GM23248 (cell line): ENCODE data around the gene DMRTC2. TPM values are rescaled to one million over a fixed set of nuclear protein-coding genes. Genes with fewer than 3 reads are reported as not detected.

ENCODE experiments used
- DNase-seq: peaks from one replicate; pipeline ENCODE4 v3.0.0-alpha.2; 2015
- H2AFZ ChIP-seq: fragments of 200-600 bp; sonication (generic); 2 replicates; pipeline ENCODE4 v1.6.1; 2016; ENCODE audit warnings: antibody characterized with exemption
- H3F3A ChIP-seq: fragments of 200-600 bp; sonication (generic); 2 replicates; pipeline ENCODE4 v1.6.1; 2016; ENCODE audit warnings: mild to moderate bottlenecking, antibody characterized with exemption, mixed run types; ENCODE audit not compliant: insufficient read depth
- H3K27ac ChIP-seq: fragments of 200-600 bp; sonication (generic); 2 replicates; pipeline ENCODE4 v1.5.1; 2016; ENCODE audit warnings: mild to moderate bottlenecking
- H3K27me3 ChIP-seq: fragments of 200-600 bp; sonication (generic); replicated peaks from 2 replicates; pipeline ENCODE4 v1.6.1; 2016; ENCODE audit warnings: mild to moderate bottlenecking; ENCODE audit not compliant: insufficient read depth
- H3K36me3 ChIP-seq: fragments of 200-600 bp; sonication (generic); 2 replicates; pipeline ENCODE4 v1.6.1; 2016; ENCODE audit warnings: low read depth, mild to moderate bottlenecking
- H3K4me1 ChIP-seq: fragments of 200-600 bp; sonication (generic); 2 replicates; pipeline ENCODE4 v1.6.1; 2016; ENCODE audit warnings: mild to moderate bottlenecking; ENCODE audit not compliant: insufficient read depth
- H3K4me2 ChIP-seq: fragments of 200-600 bp; sonication (generic); one replicate; pipeline ENCODE4 v1.6.1; 2016; ENCODE audit warnings: mild to moderate bottlenecking; ENCODE audit not compliant: unreplicated experiment
- H3K4me3 ChIP-seq: fragments of 200-600 bp; sonication (generic); 2 replicates; pipeline ENCODE4 v1.5.1; 2016; ENCODE audit warnings: mild to moderate bottlenecking
- H3K79me2 ChIP-seq: fragments of 200-600 bp; sonication (generic); 2 replicates; pipeline ENCODE4 v1.6.1; 2016; ENCODE audit warnings: mild to moderate bottlenecking; ENCODE audit not compliant: insufficient read depth
- H3K9ac ChIP-seq: fragments of 200-600 bp; sonication (generic); 2 replicates; pipeline ENCODE4 v1.6.1; 2016; ENCODE audit warnings: mild to moderate bottlenecking
- H3K9me2 ChIP-seq: fragments of 200-600 bp; sonication (generic); 2 replicates; pipeline ENCODE4 v1.6.1; 2016; ENCODE audit warnings: mixed run types, mild to moderate bottlenecking, moderate library complexity; ENCODE audit not compliant: insufficient read depth
- H3K9me3 ChIP-seq: fragments of 200-600 bp; sonication (generic); one replicate; pipeline ENCODE4 v1.6.1; 2017; ENCODE audit warnings: low read depth
- H4K20me1 ChIP-seq: fragments of 200-600 bp; sonication (generic); 2 replicates; pipeline ENCODE4 v1.6.0; 2016; ENCODE audit not compliant: insufficient read depth
- EZH2 ChIP-seq: fragments of 200-600 bp; sonication (generic); IDR thresholded peaks from 2 replicates; pipeline ENCODE4 v1.6.1; 2018; ENCODE audit warnings: antibody characterized with exemption, mild to moderate bottlenecking; ENCODE audit not compliant: insufficient read depth, poor library complexity, severe bottlenecking
- EZH2phosphoT487 ChIP-seq: fragments of 200-600 bp; sonication (generic); IDR thresholded peaks from 2 replicates; pipeline ENCODE4 v1.6.1; 2018; ENCODE audit warnings: antibody characterized with exemption, moderate library complexity, mild to moderate bottlenecking, low read depth; ENCODE audit not compliant: insufficient read depth
- WGBS, 2 experiments: methylation state at CpG; one replicate each; pipeline ENCODE4 v1.1.6; 2015 to 2017; ENCODE audit warnings: low lambda C conversion rate in 2 of 2, low coverage in 1 of 2; ENCODE audit errors: missing lambda C conversion rate in 2 of 2; 5-methylcytosine and 5-hydroxymethylcytosine counted together
- in situ Hi-C: fragments of 300-500 bp; cut with MboI; formaldehyde crosslinking; loops from 2 replicates; pipeline ENCODE4 v1.15.0; 2020
- polyA plus RNA-seq: library from polyadenylated mRNA; unstranded; fragments of >200 nt; fragmentation: Nextera tagmentation; extraction: Ambion mirVana; gene quantifications from 2 replicates; pipeline ENCODE4 v1.2.1, GENCODE V29; 2016
- total RNA-seq: library from RNA; depleted of rRNA; stranded (reverse); fragments of >200 nt; shearing (Covaris generic); gene quantifications from 2 replicates; pipeline ENCODE4 v1.2.3, GENCODE V29; 2014

The DMRTC2 gene
- total and polyA plus RNA-seq, 2 experiments from 2014 or later: not detected

DNA sequence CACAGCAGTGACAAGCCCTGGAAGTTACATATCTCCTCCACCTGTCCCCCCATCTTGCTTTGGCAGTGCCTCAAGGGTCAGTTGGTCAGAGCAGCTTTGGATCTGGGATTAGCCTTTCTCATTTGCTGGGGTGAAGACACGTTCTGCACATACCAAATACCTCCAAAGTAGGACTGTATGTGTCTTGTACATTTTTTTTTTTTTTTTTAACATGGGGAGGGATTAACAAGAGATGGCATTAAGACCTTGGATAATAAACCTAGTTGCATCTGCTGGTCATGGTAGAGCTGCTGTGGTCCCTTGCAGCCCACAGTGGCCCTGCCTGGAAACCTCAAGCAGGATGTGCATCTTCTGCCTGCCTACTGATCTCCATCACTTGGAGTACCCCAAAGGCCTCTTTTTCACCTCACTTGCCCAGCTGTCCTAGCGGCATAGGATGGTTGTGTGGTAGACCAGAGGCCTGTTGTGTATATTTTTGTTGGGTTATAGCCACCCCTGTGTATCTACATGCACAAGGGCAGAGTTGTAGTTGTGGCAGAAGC is 17.7 kb downstream of the DMRTC2 start:
- Histone ChIP-seq H3K27me3 (no peaks in the 10 kb centered on the region), H3K4me2 (peak overlapping the region; percentile 93), H3K4me1 (peaks cover 30% of the 10 kb centered on the region), H3K79me2 (peaks cover 74% of the 10 kb centered on the region), H3K9me3 (no peaks in the 10 kb centered on the region), H3K4me3 (peak overlapping the region; percentile 76), H3K9ac (peak overlapping the region; percentile 99), H3F3A (peaks cover 59% of the 10 kb centered on the region), H3K9me2 (no peaks in the 10 kb centered on the region), H3K27ac (no peak overlapping the region), H2AFZ (no peak overlapping the region), H3K36me3 (peaks cover 55% of the 10 kb centered on the region), H4K20me1 (0 out of 2 replicates have a peak, but pooled peaks cover 15% of the 10 kb centered on the region)
- in situ Hi-C loops: no loop called here
- no peak for DNase-seq
- TF ChIP-seq EZH2 (no peak), EZH2phosphoT487 (no peak)
- 54 to 57% methylated on average over 2 of the region's 2 CpGs for WGBS, 2 experiments

DNA sequence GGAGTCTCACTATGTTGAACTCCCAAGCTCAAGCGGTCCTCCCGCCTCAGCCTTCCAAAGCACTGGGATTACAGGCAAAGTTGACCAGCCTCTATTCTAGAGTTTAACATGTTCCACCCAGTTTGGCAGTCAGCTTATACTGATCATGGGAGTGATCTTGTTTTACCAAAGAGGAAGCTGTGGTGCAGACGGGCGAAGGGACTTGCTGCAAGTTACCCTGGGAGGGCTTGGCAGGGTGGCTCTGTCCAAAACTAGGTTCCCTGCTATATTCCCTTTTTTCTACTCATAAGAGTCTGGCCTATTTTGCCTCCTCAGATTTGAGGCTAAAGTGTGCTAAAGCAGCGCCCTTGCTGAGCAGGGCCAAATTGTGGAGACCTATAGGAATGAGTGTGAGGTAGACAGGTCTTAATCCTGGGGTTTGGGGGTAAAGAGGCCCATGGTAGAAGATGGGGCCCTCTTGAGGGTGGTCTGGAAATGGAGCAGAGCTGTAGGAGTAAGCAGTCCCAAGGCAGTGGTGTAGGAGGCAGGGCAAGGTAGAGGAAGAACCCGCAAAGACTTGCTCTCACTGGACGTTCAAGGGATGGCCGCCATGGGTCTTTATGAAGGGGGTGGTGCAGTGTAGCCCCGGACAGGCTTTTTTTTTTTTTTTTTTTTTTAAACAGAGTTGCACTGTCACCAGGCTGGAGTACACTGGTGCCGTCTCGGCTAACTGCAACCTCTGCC is 18.5 kb downstream of the DMRTC2 start:
- H3K36me3 ChIP-seq: peaks cover 64% of the 10 kb centered on the region
- no peak overlapping the region for H3K27ac ChIP-seq
- H3K9me3 ChIP-seq: no peaks in the 10 kb centered on the region
- peak overlapping the region; percentile 47 for H3K4me2 ChIP-seq
- TF ChIP-seq EZH2phosphoT487 (no peak), EZH2 (no peak)
- no peak for DNase-seq
- WGBS, 2 experiments: 83 to 87% methylated on average over 11 of the region's 11 CpGs
- no peaks in the 10 kb centered on the region for H3K27me3 ChIP-seq
- 0 out of 2 replicates have a peak, but pooled peaks cover 19% of the 10 kb centered on the region for H4K20me1 ChIP-seq
- H3F3A ChIP-seq: peaks cover 67% of the 10 kb centered on the region
- peak overlapping the region; percentile 99 for H3K9ac ChIP-seq
- in situ Hi-C loops: no loop called here
- H3K9me2 ChIP-seq: no peaks in the 10 kb centered on the region
- H3K4me1 ChIP-seq: peaks cover 30% of the 10 kb centered on the region
- no peak overlapping the region for H2AFZ ChIP-seq
- H3K79me2 ChIP-seq: peaks cover 83% of the 10 kb centered on the region
- no peak overlapping the region for H3K4me3 ChIP-seq

DNA sequence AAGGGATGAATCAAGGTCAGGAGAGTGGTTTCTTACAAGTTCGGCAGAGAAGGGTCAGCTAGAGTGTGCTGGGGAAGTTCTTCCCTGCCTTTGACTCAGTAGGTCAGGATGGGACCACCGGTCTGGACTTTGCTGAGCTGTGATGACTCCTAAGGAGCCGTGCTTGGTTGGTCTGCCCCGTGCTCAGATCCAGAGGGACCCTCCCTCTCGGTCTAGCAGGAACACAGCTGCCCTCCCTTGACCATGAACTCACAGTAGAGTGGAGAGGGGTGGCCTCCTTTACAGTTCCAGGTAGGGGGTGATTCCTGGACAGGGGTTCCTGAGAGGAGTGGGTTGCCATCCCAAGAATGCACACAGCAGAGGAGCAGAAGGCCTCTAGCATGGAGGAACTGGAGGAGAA is 19.5 kb downstream of the DMRTC2 start:
- Histone ChIP-seq H2AFZ (no peak overlapping the region), H3K4me1 (peaks cover 27% of the 10 kb centered on the region), H4K20me1 (peaks cover 28% of the 10 kb centered on the region; the same call in 1 of the 2 replicates), H3K4me3 (no peak overlapping the region), H3K36me3 (peaks cover 72% of the 10 kb centered on the region), H3K79me2 (peaks cover 86% of the 10 kb centered on the region), H3K27ac (no peak overlapping the region), H3K9ac (peak overlapping the region; percentile 12; the same call in 1 of the 2 replicates), H3K4me2 (no peak overlapping the region), H3K9me3 (no peaks in the 10 kb centered on the region), H3F3A (peaks cover 73% of the 10 kb centered on the region), H3K27me3 (no peaks in the 10 kb centered on the region), H3K9me2 (no peaks in the 10 kb centered on the region)
- TF ChIP-seq EZH2: no peak
- TF ChIP-seq EZH2phosphoT487: no peak
- 80% methylated on average over 5 of the region's 5 CpGs for WGBS, 2 experiments
- in situ Hi-C loops: no loop called here
- no peak for DNase-seq

DNA sequence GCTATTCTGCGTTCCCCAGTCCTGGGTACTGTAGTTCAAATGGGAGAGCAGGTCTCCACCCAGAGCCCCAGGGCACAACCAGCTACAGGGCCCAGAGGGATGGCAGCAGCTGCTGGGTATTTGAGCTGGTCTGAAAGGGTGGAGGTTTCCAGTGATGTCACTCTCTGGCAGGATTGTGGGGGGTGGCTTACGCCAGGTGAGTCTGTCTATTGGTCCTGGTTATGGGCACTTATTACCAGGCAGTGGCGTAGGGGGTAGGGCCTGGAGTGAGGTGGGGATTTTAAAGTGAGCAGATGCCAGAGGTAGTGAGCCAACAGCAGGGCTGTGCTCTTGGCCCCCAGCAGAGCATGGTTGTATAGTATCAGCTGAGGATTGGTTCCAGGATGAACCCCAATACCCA is 21.4 kb downstream of the DMRTC2 start:
- no peaks in the 10 kb centered on the region for H3K27me3 ChIP-seq
- H3K4me2 ChIP-seq: no peak overlapping the region
- in situ Hi-C loops: no loop called here
- H2AFZ ChIP-seq: no peak overlapping the region
- H3K4me3 ChIP-seq: no peak overlapping the region
- no peaks in the 10 kb centered on the region for H3K9me2 ChIP-seq
- H3F3A ChIP-seq: peaks cover 85% of the 10 kb centered on the region
- H4K20me1 ChIP-seq: peaks cover 28% of the 10 kb centered on the region; the same call in 1 of the 2 replicates
- H3K4me1 ChIP-seq: peaks cover 23% of the 10 kb centered on the region
- peak overlapping the region; percentile 29 for H3K9ac ChIP-seq
- peaks cover 78% of the 10 kb centered on the region for H3K36me3 ChIP-seq
- TF ChIP-seq EZH2: no peak
- TF ChIP-seq EZH2phosphoT487: no peak
- peaks cover 74% of the 10 kb centered on the region for H3K79me2 ChIP-seq
- 81 to 87% methylated on average over 3 of the region's 3 CpGs for WGBS, 2 experiments
- DNase-seq: no peak
- H3K27ac ChIP-seq: no peak overlapping the region; the same call in 1 of the 2 replicates
- no peaks in the 10 kb centered on the region for H3K9me3 ChIP-seq
